Right lobe of liver (tissue), 6 donors: ENCODE measurements around the gene COL5A1. TPM values are rescaled to one million over a fixed set of nuclear protein-coding genes. Genes with fewer than 3 reads are reported as not detected.

Experiments
- ATAC-seq, 4 donors: fragments of 200-7000 bp; cut with Tn5 transposase; one replicate each; pipeline ENCODE4 v1.9.1; 2020; ENCODE audit warnings: mild to moderate bottlenecking in 4 of 4, moderate library complexity in 4 of 4
- DNase-seq, 3 donors: peaks; one replicate each; pipeline ENCODE4 v3.0.0-alpha.2; 2020
- H3K27ac ChIP-seq, 3 donors: fragments of 200-600 bp; one replicate each; pipeline ENCODE4 v1.8.0; 2022
- H3K27me3 ChIP-seq, 2 donors: fragments of 200-600 bp; one replicate each; pipeline ENCODE4 v1.8.0; 2022
- H3K36me3 ChIP-seq, 4 donors: fragments of 200-600 bp; sonication (generic) in 1 of 4; one replicate each; pipeline versions ENCODE4 v1.5.1 to v1.8.0; 2017 to 2022; ENCODE audit warnings: control low read depth in 1 of 4
- H3K4me1 ChIP-seq, 4 donors: fragments of 200-600 bp; sonication (generic) in 1 of 4; one replicate each; pipeline versions ENCODE4 v1.5.1 to v1.8.0; 2017 to 2022; ENCODE audit warnings: control low read depth in 1 of 4
- H3K4me3 ChIP-seq, 3 donors: fragments of 200-600 bp; one replicate each; pipeline ENCODE4 v1.8.0; 2022
- H3K9me3 ChIP-seq, 4 donors: fragments of 200-600 bp; sonication (generic) in 1 of 4; one replicate each; pipeline versions ENCODE4 v1.5.1 to v1.8.0; 2017 to 2022; ENCODE audit warnings: control low read depth in 1 of 4
- POLR2A ChIP-seq: fragments of 450-650 bp; IDR thresholded peaks from one replicate; pipeline ENCODE4 v1.6.1; 2017; ENCODE audit warnings: antibody characterized with exemption, mild to moderate bottlenecking
- WGBS: methylation state at CpG from one replicate; pipeline ENCODE4 v1.1.6; 2018; ENCODE audit warnings: low coverage, low lambda C conversion rate; ENCODE audit not compliant: insufficient coverage; ENCODE audit errors: missing lambda C conversion rate; 5-methylcytosine and 5-hydroxymethylcytosine counted together
- intact Hi-C, 2 donors: fragments of 100-400 bp; cut with DNase I; formaldehyde crosslinking; loops; one replicate each; pipeline versions ENCODE4 v1.11.2 to v1.14.1; 2022
- total RNA-seq, 6 experiments: library from RNA; depleted of rRNA in 2 of 6; stranded (reverse); fragments of >200 nt in 2 of 6; fragmentation: NEBNext Ultra II Directional in 3 of 6; extraction: Animal tissue kit (Norgen Biotek cat#: 25700) in 3 of 6; gene quantifications; one replicate each; pipeline versions ENCODE4 v1.1.0 to v1.2.4, GENCODE V29; 2016 to 2023
- TF ChIP-seq, protein P1 (sequence below), 4 donors: fragments of 200-600 bp in 3 of 4; fragments of 450-650 bp in 1 of 4; IDR thresholded peaks; one replicate each; pipeline versions ENCODE4 v1.5.1 to v1.8.0; 2016 to 2022; ENCODE audit warnings: antibody characterized with exemption in 4 of 4, mild to moderate bottlenecking in 2 of 4
- donor health status: DM: no; HTN: yes; CAD: no.
- donor health status: DM: no; HTN: no; CAD: no.
- donor health status: DM: no; HTN: no; CAD: no.
- donor health status: DM: no; HTN: yes; CAD: no.
- donor health status: DM: no; HTN: yes; CAD: no.

COL5A1 gene
- total RNA-seq, 6 experiments from 2014 or later: 1.5 to 17.0 (median 7.7) TPM

DNA sequence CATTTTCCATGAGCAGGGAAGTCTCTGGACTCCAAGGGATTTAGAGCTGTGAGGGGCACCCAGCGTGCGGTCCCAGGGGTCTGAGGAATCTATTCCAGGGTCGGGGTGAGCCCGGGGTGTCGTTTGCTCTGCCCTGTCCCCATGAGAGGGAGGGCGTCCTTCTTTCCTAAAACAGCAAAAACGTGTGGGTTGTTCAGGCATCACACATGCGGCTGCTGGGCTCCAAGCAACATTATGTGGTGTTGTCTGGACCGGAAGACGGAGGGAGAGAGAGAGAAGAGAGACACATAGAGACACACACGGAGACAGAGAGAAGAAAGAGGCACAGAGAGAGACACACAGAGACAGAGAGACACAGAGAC, 42.7 kb upstream of the COL5A1 start:
- H3K9me3 ChIP-seq: no peaks in the 10 kb centered on the region
- H3K4me1 ChIP-seq: no peaks in the 10 kb centered on the region
- H3K36me3 ChIP-seq: no peaks in the 10 kb centered on the region
- 51% methylated on average over 8 of the region's 11 CpGs for WGBS
- no peak overlapping the region for H3K27ac ChIP-seq
- no peak for TF ChIP-seq POLR2A
- TF ChIP-seq, protein P1, sequence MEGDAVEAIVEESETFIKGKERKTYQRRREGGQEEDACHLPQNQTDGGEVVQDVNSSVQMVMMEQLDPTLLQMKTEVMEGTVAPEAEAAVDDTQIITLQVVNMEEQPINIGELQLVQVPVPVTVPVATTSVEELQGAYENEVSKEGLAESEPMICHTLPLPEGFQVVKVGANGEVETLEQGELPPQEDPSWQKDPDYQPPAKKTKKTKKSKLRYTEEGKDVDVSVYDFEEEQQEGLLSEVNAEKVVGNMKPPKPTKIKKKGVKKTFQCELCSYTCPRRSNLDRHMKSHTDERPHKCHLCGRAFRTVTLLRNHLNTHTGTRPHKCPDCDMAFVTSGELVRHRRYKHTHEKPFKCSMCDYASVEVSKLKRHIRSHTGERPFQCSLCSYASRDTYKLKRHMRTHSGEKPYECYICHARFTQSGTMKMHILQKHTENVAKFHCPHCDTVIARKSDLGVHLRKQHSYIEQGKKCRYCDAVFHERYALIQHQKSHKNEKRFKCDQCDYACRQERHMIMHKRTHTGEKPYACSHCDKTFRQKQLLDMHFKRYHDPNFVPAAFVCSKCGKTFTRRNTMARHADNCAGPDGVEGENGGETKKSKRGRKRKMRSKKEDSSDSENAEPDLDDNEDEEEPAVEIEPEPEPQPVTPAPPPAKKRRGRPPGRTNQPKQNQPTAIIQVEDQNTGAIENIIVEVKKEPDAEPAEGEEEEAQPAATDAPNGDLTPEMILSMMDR (IDR thresholded peaks at IDR 0.05): no peak
- intact Hi-C loops: no loop called here
- no peak for DNase-seq
- H3K4me3 ChIP-seq: no peak overlapping the region
- ATAC-seq: no peak
- no peaks in the 10 kb centered on the region for H3K27me3 ChIP-seq

DNA sequence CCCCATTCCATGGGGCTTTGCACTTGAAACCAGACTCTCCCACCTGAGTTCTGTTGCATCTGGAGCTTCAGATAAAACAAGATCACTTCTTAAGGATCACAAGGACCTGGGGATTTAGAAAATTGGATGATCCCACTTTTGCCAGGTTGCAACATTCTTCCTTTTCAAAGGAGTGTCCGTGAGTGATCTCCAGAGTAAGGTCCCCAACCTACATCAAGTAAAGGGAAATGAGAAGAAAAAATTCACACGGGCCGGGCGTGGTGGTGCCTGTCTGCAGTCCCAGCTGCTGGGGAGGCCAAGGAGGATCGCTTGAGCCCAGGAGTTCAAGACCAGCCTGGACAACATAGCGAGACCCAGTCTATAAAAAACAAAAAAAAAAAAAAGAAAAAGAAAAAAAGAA, 41.2 kb upstream of the COL5A1 start:
- no peaks in the 10 kb centered on the region for H3K36me3 ChIP-seq
- ATAC-seq (no peak), DNase-seq (no peak)
- TF ChIP-seq POLR2A: no peak
- TF ChIP-seq, protein P1 (IDR thresholded peaks at IDR 0.05): no peak
- whole genome bisulfite sequencing: 58% methylated on average over 6 of the region's 6 CpGs
- H3K27ac ChIP-seq: no peak overlapping the region
- H3K4me1 ChIP-seq: no peaks in the 10 kb centered on the region
- intact Hi-C loops: no loop called here
- H3K9me3 ChIP-seq: no peaks in the 10 kb centered on the region
- no peak overlapping the region for H3K4me3 ChIP-seq
- H3K27me3 ChIP-seq: no peaks in the 10 kb centered on the region

DNA sequence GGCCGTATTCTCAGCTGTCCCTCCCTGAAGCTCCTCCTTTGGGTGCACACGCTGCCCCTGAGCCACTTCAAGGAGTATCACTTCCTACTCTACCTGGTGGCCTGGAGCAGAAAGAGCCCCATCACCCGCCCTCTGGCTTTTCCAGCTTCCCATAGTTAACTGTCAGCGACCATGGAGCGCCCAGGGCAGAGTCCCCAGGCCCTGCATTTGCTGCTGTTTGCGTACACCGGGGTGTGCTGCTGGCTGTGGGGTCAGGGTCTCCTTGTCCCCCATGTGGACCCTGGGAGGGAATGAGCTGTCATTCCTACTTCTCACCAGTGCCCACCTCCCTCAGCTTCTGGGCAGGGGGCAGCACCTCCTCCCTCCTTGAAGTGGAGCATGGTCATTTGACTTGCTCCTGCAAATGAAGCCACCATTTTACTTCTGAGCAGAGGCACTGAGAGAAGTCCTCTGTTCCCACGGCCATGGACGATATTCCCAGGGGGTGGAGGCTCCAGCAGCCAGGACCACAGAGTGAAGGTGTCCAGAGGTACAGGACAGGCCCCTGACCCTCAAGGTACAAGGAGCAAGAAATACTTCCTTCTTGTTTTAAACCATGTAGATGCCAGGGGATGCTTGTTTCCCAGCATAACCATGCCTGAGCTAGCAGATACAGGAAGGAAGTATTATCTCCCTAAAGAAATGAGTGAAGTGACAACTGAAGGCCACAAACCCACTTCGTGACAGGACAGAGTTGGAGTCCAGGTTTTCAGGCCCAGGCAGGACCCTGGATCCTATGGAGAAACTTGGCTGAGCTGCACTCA, 40.6 kb upstream of the COL5A1 start:
- intact Hi-C loops: no loop called here
- H3K27ac ChIP-seq: no peak overlapping the region
- WGBS: 75% methylated on average over 4 of the region's 10 CpGs
- no peaks in the 10 kb centered on the region for H3K4me1 ChIP-seq
- ATAC-seq (no peak), DNase-seq (peak in 1 of 3 donors; percentile 52)
- H3K4me3 ChIP-seq: no peak overlapping the region
- TF ChIP-seq, protein P1 (IDR thresholded peaks at IDR 0.05): no peak
- no peak for TF ChIP-seq POLR2A
- H3K9me3 ChIP-seq: no peaks in the 10 kb centered on the region
- no peaks in the 10 kb centered on the region for H3K27me3 ChIP-seq
- no peaks in the 10 kb centered on the region for H3K36me3 ChIP-seq

DNA sequence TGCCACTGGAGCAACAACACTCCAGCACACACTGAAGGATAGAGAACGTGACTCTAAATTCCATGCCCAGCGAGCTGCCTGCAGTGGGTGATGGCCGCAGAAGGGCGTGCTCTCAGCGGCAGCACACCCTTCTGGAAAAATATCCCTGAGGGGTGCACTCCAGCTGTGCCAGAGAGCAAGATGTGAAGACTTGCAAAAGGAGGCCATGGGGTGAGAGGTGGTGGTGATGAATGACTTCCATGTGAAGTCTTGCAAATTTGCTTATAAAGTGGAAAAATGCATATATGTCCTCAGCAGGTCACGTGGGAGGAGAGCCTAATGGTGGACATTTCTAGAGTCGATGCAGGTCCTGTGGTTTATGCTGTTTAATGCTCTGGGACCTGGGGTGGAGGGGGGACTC, 39.8 kb upstream of the COL5A1 start:
- 77% methylated on average over 7 of the region's 7 CpGs for WGBS
- Histone ChIP-seq H3K27ac (no peak overlapping the region), H3K4me1 (no peaks in the 10 kb centered on the region), H3K9me3 (no peaks in the 10 kb centered on the region), H3K4me3 (no peak overlapping the region), H3K36me3 (no peaks in the 10 kb centered on the region), H3K27me3 (no peaks in the 10 kb centered on the region)
- intact Hi-C loops: no loop called here
- ATAC-seq (no peak), DNase-seq (no peak)
- TF ChIP-seq POLR2A: no peak
- TF ChIP-seq, protein P1 (IDR thresholded peaks at IDR 0.05): no peak
